Measurements from ENCODE around the gene ZNF629.
A peak's percentile ranks its signal among the peaks of the same experiment; 100 is the strongest.

ZNF629 gene

DNA sequence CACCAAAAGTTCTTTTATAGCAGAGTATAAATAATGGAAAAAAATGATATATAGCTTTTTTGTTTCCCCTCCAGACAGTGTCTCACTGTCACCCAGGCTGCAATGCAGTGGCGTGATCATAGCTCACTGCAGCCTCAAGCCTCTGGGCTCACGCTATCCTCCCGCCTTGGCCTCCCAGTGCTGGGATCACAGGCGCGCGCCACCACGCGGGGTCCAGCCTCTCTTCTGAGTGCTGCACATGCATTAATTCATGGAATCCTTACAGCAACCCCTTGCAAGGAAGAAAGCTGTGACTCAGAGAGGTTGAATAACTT, 18.0 kb upstream of the ZNF629 start:
- DNase-seq (ENCODE audit: low read depth) = no peak
- in situ Hi-C loops (cut with HindIII; ENCODE audit: low sequenced_read_pairs) = no loop called here
- TF ChIP-seq, protein P1, sequence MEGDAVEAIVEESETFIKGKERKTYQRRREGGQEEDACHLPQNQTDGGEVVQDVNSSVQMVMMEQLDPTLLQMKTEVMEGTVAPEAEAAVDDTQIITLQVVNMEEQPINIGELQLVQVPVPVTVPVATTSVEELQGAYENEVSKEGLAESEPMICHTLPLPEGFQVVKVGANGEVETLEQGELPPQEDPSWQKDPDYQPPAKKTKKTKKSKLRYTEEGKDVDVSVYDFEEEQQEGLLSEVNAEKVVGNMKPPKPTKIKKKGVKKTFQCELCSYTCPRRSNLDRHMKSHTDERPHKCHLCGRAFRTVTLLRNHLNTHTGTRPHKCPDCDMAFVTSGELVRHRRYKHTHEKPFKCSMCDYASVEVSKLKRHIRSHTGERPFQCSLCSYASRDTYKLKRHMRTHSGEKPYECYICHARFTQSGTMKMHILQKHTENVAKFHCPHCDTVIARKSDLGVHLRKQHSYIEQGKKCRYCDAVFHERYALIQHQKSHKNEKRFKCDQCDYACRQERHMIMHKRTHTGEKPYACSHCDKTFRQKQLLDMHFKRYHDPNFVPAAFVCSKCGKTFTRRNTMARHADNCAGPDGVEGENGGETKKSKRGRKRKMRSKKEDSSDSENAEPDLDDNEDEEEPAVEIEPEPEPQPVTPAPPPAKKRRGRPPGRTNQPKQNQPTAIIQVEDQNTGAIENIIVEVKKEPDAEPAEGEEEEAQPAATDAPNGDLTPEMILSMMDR (IDR thresholded peaks at IDR 0.05; ENCODE audit: low read depth, low read length, missing control alignments) = no peak
- peak overlapping the region; percentile 72 for H3K4me3 ChIP-seq (ENCODE audit: low read depth, low read length)

DNA sequence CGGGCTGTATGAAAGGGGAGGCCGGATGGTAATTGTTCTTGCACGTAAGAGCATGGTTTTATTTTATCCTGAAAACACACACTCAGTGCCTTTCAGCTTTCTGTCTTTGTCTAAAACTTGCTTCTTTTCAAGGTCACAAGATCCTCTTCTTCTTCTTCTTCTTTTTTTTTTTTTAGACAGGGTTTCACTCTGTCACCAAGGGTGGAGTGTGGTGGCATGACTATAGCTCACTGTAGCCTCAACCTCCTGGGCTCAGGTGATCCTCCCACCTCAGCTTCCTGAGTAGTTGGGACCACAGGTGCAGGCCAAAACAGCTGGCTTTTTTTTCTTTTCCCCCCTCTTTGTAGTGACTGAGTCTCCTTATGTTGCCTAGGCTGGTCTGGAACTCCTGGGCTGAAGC, 15.9 kb upstream of the ZNF629 start:
- in situ Hi-C loops (cut with HindIII; ENCODE audit: low sequenced_read_pairs) = no loop called here
- DNase-seq (ENCODE audit: low read depth) = no peak
- no peak overlapping the region for H3K4me3 ChIP-seq (ENCODE audit: low read depth, low read length)
- TF ChIP-seq, protein P1 (IDR thresholded peaks at IDR 0.05; ENCODE audit: low read depth, low read length, missing control alignments) = no peak

DNA sequence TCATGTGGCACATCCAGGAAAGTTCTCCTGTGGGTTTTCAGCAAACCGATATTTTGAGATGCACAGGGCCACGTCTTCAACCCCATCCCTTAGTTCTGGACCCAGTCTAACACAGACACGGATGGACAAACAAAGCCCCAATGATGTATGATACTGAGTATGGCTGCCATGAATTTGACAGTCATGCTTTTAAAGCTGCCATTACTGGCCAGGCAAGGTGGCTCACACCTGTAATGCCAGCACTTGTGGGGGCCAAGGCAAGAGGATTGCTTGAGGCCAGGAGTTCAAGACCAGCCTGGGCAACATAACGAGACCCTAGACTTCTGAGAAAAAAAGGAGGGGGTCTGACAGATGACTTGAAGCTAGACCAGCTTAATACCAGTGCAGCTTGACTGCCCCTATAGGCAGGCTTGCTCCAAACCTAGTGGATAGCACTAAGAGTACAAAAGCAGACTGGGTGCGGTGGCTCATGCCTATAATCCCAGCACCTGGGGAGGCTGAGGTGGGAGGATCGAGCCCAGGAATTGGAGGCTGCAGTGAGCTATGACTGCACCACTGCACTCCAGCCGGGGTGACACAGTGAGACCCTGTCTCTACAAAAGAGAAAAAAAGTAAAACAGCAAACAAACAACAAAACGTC, 10.8 kb upstream of the ZNF629 start:
- TF ChIP-seq, protein P1 (IDR thresholded peaks at IDR 0.05; ENCODE audit: low read depth, low read length, missing control alignments) = peak; percentile 33
- no peak overlapping the region for H3K4me3 ChIP-seq (ENCODE audit: low read depth, low read length)
- DNase-seq (ENCODE audit: low read depth) = no peak
- in situ Hi-C loops (cut with HindIII; ENCODE audit: low sequenced_read_pairs) = no loop called here

DNA sequence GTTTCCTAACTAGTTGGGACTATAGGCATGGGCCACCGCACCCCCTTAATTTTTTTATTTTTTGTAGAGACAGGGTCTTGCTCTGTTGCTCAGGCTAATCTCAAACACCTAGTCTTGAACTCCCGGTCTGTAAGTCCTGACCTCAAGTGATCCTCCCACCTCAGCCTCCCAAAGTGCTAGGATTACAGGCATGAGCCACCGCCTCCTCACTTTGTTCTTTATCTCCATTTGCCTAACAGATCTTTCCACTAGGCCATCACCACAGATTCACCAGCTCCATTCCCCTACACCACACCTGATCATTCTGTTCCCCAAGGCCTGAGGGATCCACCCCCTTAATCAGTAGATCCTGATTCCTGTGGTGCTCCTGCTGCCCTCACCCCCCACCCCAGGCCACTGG, 7.6 kb upstream of the ZNF629 start:
- H3K4me3 ChIP-seq (ENCODE audit: low read depth, low read length) = no peak overlapping the region
- TF ChIP-seq, protein P1 (IDR thresholded peaks at IDR 0.05; ENCODE audit: low read depth, low read length, missing control alignments) = no peak
- DNase-seq (ENCODE audit: low read depth) = no peak
- in situ Hi-C loops (cut with HindIII; ENCODE audit: low sequenced_read_pairs) = no loop called here

DNA sequence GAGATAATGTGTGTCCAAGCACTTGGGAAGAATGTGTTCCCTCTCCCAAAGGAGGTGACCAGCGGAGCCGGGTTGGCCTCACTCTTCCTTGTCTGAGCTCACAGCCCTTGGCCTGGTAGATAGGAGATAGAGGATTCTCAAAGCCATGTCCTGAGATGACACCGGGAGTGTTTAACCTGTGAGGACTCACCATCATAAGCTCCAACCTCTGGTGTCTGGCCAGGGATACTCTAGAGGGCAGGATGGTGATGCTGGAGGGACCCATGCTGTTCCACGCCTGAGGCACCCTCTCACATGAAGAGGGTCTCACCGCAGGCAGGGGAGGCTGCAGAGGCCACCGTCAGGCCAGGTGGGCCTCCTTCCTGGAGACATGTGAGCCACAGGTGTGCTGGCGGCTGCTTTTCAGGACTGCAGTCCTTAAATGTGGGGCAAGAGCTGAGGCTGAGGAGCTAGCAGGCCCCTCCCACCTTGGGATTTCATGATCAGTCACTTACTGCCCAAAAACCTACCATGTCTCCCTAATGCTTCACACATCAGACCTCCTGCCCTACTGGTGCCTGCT, 6.6 kb upstream of the ZNF629 start:
- DNase-seq (ENCODE audit: low read depth) = no peak
- H3K4me3 ChIP-seq (ENCODE audit: low read depth, low read length) = no peak overlapping the region
- in situ Hi-C loops (cut with HindIII; ENCODE audit: low sequenced_read_pairs) = no loop called here
- TF ChIP-seq, protein P1 (IDR thresholded peaks at IDR 0.05; ENCODE audit: low read depth, low read length, missing control alignments) = no peak

DNA sequence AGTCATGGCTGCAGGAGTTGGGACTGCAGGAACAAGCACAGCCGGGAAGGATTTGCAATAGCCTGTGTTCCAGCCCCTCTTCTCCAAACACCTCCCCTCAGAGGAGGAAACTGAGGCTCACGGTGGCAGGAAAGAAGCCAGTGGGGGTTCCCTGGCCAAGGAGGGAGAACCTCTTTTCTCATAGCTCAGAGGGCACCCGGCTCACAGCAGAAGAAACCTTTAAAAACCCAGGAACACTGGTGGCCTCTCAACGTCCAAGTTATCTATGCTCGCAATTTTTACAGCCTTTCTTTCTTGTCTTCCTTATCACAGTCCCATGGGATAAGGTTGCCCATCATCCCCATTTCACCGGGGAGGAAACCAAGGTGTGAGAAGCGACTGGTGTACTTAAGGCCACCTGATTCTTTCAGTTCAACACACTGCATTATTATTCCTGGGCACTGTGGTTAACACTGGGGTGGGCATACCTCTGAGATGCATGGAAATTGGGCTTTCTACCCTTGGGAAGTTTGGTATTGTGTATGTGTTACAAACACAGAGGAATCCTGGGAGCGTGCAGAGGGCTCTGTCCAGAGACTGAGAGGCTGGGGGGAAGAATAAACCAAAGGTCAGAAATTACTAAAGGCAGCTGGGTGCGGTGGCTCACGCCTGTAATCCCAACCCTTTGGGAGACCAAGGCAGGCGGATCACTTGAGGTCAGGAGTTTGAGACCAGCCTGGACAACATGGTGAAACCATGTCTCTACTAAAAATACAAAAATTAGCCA, 791 bp upstream of the ZNF629 start:
- no peak for DNase-seq (ENCODE audit: low read depth)
- in situ Hi-C loops (cut with HindIII; ENCODE audit: low sequenced_read_pairs) = loop anchor here (10.0 kb wide), 1 partner anchor 87 kb away; no protein-coding TSS in a partner anchor
- TF ChIP-seq, protein P1 (IDR thresholded peaks at IDR 0.05; ENCODE audit: low read depth, low read length, missing control alignments) = no peak
- H3K4me3 ChIP-seq (ENCODE audit: low read depth, low read length) = peak overlapping the region; percentile 96
